Measurements from ENCODE around the gene PRICKLE1. TPM values are rescaled to one million over a fixed set of nuclear protein-coding genes. Genes with fewer than 3 reads are reported as not detected.

The PRICKLE1 gene
- polyA plus RNA-seq, 1 donor (not counting 4 experiments of a cell fraction or from before 2014, with no cell fraction given): 3.5 TPM

GRCh38 chr12:42447371-42447786 is 142.2 kb downstream of the PRICKLE1 start:
- H3K4me3 ChIP-seq (ENCODE audit: control insufficient read depth in 2 of 3, extremely low read depth in 1 of 3, insufficient read depth in 2 of 3, low read depth in 1 of 3, low read length in 3 of 3): no peak overlapping the region
- no peak overlapping the region for H3K9ac ChIP-seq (ENCODE audit: control insufficient read depth, extremely low read depth, insufficient read depth, low read length)
- DNase-seq (ENCODE audit: low read depth, low spot score) (no peak), FAIRE-seq (no peak)
- no peaks in the 10 kb centered on the region for H3K27me3 ChIP-seq (ENCODE audit: control insufficient read depth, extremely low read depth, insufficient read depth, low read length)
- no peaks in the 10 kb centered on the region for H4K20me1 ChIP-seq (ENCODE audit: control insufficient read depth, extremely low read depth, insufficient read depth, low read length)
- no peaks in the 10 kb centered on the region for H3K79me2 ChIP-seq (ENCODE audit: control insufficient read depth, insufficient read depth, low read length)
- no peaks in the 10 kb centered on the region for H3K4me1 ChIP-seq (ENCODE audit: control insufficient read depth, extremely low read depth, insufficient read depth, low read length)
- H3K4me2 ChIP-seq (ENCODE audit: control insufficient read depth, extremely low read depth, insufficient read depth, low read depth, low read length): no peak overlapping the region
- no peaks in the 10 kb centered on the region for H3K9me1 ChIP-seq (ENCODE audit: control insufficient read depth, extremely low read depth, insufficient read depth, low read length)
- TF ChIP-seq EZH2 (IDR thresholded peaks at IDR 0.05; ENCODE audit: low read length) (no peak), CTCF (optimal IDR thresholded peaks at IDR 0.05 in 1 of 3, IDR thresholded peaks at IDR 0.05 in 1 of 3, conservative IDR thresholded peaks at IDR 0.05 in 1 of 3; ENCODE audit: extremely low read depth in 1 of 3, insufficient read depth in 2 of 3, low read length in 3 of 3) (no peak)
- H3K27ac ChIP-seq (ENCODE audit: control insufficient read depth, insufficient read depth, low read length): no peak overlapping the region
- no peaks in the 10 kb centered on the region for H3K9me3 ChIP-seq (ENCODE audit: control insufficient read depth, low read depth, low read length)
- peaks cover 3 to 11% of the 10 kb centered on the region in 2 experiments for H3K36me3 ChIP-seq (ENCODE audit: control insufficient read depth in 2 of 2, extremely low read depth in 1 of 2, insufficient read depth in 2 of 2, low read length in 2 of 2)
- H2AFZ ChIP-seq (ENCODE audit: control insufficient read depth, low read length): no peak overlapping the region
- dilution Hi-C loops (cut with MboI; ENCODE audit: extremely low pct_ligation_motif_present, low sequenced_read_pairs): no loop called here

GRCh38 chr12:42446761-42447160 is 142.8 kb downstream of the PRICKLE1 start:
- Histone ChIP-seq H3K36me3 (ENCODE audit: control insufficient read depth in 2 of 2, extremely low read depth in 1 of 2, insufficient read depth in 2 of 2, low read length in 2 of 2) (peaks cover 3 to 11% of the 10 kb centered on the region in 2 experiments), H3K4me2 (ENCODE audit: control insufficient read depth, extremely low read depth, insufficient read depth, low read depth, low read length) (no peak overlapping the region)
- no peak for DNase-seq (ENCODE audit: low read depth, low spot score)

More at GRCh38 chr12:42446761-42447160, 142.8 kb downstream of the PRICKLE1 start:
- no peaks in the 10 kb centered on the region for H3K9me3 ChIP-seq (ENCODE audit: control insufficient read depth, low read depth, low read length)
- no peaks in the 10 kb centered on the region for H3K4me1 ChIP-seq (ENCODE audit: control insufficient read depth, extremely low read depth, insufficient read depth, low read length)
- no peak overlapping the region for H2AFZ ChIP-seq (ENCODE audit: control insufficient read depth, low read length)
- H3K9me1 ChIP-seq (ENCODE audit: control insufficient read depth, extremely low read depth, insufficient read depth, low read length): no peaks in the 10 kb centered on the region
- no peaks in the 10 kb centered on the region for H3K79me2 ChIP-seq (ENCODE audit: control insufficient read depth, insufficient read depth, low read length)
- no peaks in the 10 kb centered on the region for H4K20me1 ChIP-seq (ENCODE audit: control insufficient read depth, extremely low read depth, insufficient read depth, low read length)
- H3K9ac ChIP-seq (ENCODE audit: control insufficient read depth, extremely low read depth, insufficient read depth, low read length): no peak overlapping the region
- FAIRE-seq: no peak
- dilution Hi-C loops (cut with MboI; ENCODE audit: extremely low pct_ligation_motif_present, low sequenced_read_pairs): no loop called here
- no peak overlapping the region for H3K27ac ChIP-seq (ENCODE audit: control insufficient read depth, insufficient read depth, low read length)
- TF ChIP-seq CTCF (optimal IDR thresholded peaks at IDR 0.05 in 1 of 3, IDR thresholded peaks at IDR 0.05 in 1 of 3, conservative IDR thresholded peaks at IDR 0.05 in 1 of 3; ENCODE audit: extremely low read depth in 1 of 3, insufficient read depth in 2 of 3, low read length in 3 of 3) (no peak), EZH2 (IDR thresholded peaks at IDR 0.05; ENCODE audit: low read length) (no peak)
- no peaks in the 10 kb centered on the region for H3K27me3 ChIP-seq (ENCODE audit: control insufficient read depth, extremely low read depth, insufficient read depth, low read length)
- H3K4me3 ChIP-seq (ENCODE audit: control insufficient read depth in 2 of 3, extremely low read depth in 1 of 3, insufficient read depth in 2 of 3, low read depth in 1 of 3, low read length in 3 of 3): no peak overlapping the region
